ENCODE data around the gene PACSIN3. TPM values are rescaled to one million over a fixed set of nuclear protein-coding genes. Genes with fewer than 3 reads are reported as not detected.
A peak's percentile ranks its signal among the peaks of the same experiment; 100 is the strongest.

Gene PACSIN3
- total RNA-seq, 1 experiment from 2014 or later: 76.7 TPM

GRCh38 chr11:47162426-47162825 is 23.8 kb downstream of the PACSIN3 start:
- H3K27me3 ChIP-seq (replicated peaks; ENCODE audit: control insufficient read depth, insufficient read depth, low read length): no peaks in the 10 kb centered on the region
- no peaks in the 10 kb centered on the region for H3K9me3 ChIP-seq
- H3K27ac Mint-ChIP-seq (ENCODE audit: unreplicated experiment): no peak overlapping the region
- peaks cover 8% of the 10 kb centered on the region for H3K36me3 ChIP-seq (ENCODE audit: control insufficient read depth, insufficient read depth, low read length)
- no TSS peak for BruUV-seq (replicated peaks)
- ChIA-PET POLR2A (no interaction called here), CTCF (interaction anchor here (0.8 to 2.0 kb wide), 4 partner anchors 9 to 269 kb away, joined by 3 to 8 read pairs (median 4); no protein-coding TSS in a partner anchor)
- peaks cover 7% of the 10 kb centered on the region for H3K4me1 Mint-ChIP-seq (ENCODE audit: low read depth, unreplicated experiment)
- H3K9me3 Mint-ChIP-seq (ENCODE audit: unreplicated experiment): no peaks in the 10 kb centered on the region
- intact Hi-C loops (cut with micrococcal nuclease; ENCODE audit: unreplicated experiment): no loop called here
- peaks cover 82% of the 10 kb centered on the region for H3K36me3 Mint-ChIP-seq (ENCODE audit: insufficient read depth, unreplicated experiment)
- no peak overlapping the region for H3K4me3 Mint-ChIP-seq (ENCODE audit: unreplicated experiment)
- no peaks in the 10 kb centered on the region for H3K27me3 Mint-ChIP-seq (ENCODE audit: insufficient read depth, unreplicated experiment)
- H3K4me1 ChIP-seq: no peaks in the 10 kb centered on the region
- no peak for DNase-seq
- no peak for TF ChIP-seq CTCF (IDR thresholded peaks at IDR 0.05; ENCODE audit: insufficient read depth in 1 of 2, low read depth in 1 of 2, low read length in 1 of 2, severe bottlenecking in 1 of 2, unreplicated experiment in 1 of 2)
- H3K4me3 ChIP-seq (ENCODE audit: low read depth, low read length): no peak overlapping the region

- intact Hi-C loops (cut with micrococcal nuclease; ENCODE audit: unreplicated experiment): loop anchor here (1.0 kb wide), 1 partner anchor 273 kb away; no protein-coding TSS in a partner anchor
- H3K9me3 Mint-ChIP-seq (ENCODE audit: unreplicated experiment): no peaks in the 10 kb centered on the region
- Histone ChIP-seq H3K27me3 (replicated peaks; ENCODE audit: control insufficient read depth, insufficient read depth, low read length) (no peaks in the 10 kb centered on the region), H3K36me3 (ENCODE audit: control insufficient read depth, insufficient read depth, low read length) (peaks cover 7% of the 10 kb centered on the region), H3K4me1 (no peaks in the 10 kb centered on the region), H3K9me3 (no peaks in the 10 kb centered on the region), H3K4me3 (ENCODE audit: low read depth, low read length) (no peak overlapping the region)
- H3K4me1 Mint-ChIP-seq (ENCODE audit: low read depth, unreplicated experiment): peaks cover 7% of the 10 kb centered on the region
- ChIA-PET POLR2A (no interaction called here), CTCF (interaction anchor here (1.2 to 2.0 kb wide), 2 partner anchors 9 to 245 kb away, joined by 3 to 8 read pairs; no protein-coding TSS in a partner anchor)
- no peak for DNase-seq
- H3K27ac Mint-ChIP-seq (ENCODE audit: unreplicated experiment): no peak overlapping the region
- H3K27me3 Mint-ChIP-seq (ENCODE audit: insufficient read depth, unreplicated experiment): no peaks in the 10 kb centered on the region
- no peak overlapping the region for H3K4me3 Mint-ChIP-seq (ENCODE audit: unreplicated experiment)
- H3K36me3 Mint-ChIP-seq (ENCODE audit: insufficient read depth, unreplicated experiment): peaks cover 77% of the 10 kb centered on the region
- TF ChIP-seq CTCF (IDR thresholded peaks at IDR 0.05; ENCODE audit: insufficient read depth in 1 of 2, low read depth in 1 of 2, low read length in 1 of 2, severe bottlenecking in 1 of 2, unreplicated experiment in 1 of 2): no peak
- no TSS peak for BruUV-seq (replicated peaks)
These were observed 24.3 kb downstream of the PACSIN3 start for GRCh38 chr11:47161890-47162289.

GRCh38 chr11:47161134-47161854 is 24.9 kb downstream of the PACSIN3 start:
- no peak overlapping the region for H3K27ac Mint-ChIP-seq (ENCODE audit: unreplicated experiment)

More at GRCh38 chr11:47161134-47161854, 24.9 kb downstream of the PACSIN3 start:
- peak; percentile 70 to 73 for DNase-seq
- Mint-ChIP-seq H3K36me3 (ENCODE audit: insufficient read depth, unreplicated experiment) (peaks cover 71% of the 10 kb centered on the region), H3K4me3 (ENCODE audit: unreplicated experiment) (no peak overlapping the region), H3K27me3 (ENCODE audit: insufficient read depth, unreplicated experiment) (no peaks in the 10 kb centered on the region), H3K9me3 (ENCODE audit: unreplicated experiment) (no peaks in the 10 kb centered on the region), H3K4me1 (ENCODE audit: low read depth, unreplicated experiment) (peaks cover 7% of the 10 kb centered on the region)
- Histone ChIP-seq H3K4me1 (no peaks in the 10 kb centered on the region), H3K36me3 (ENCODE audit: control insufficient read depth, insufficient read depth, low read length) (peaks cover 3% of the 10 kb centered on the region), H3K4me3 (ENCODE audit: low read depth, low read length) (no peak overlapping the region), H3K27me3 (replicated peaks; ENCODE audit: control insufficient read depth, insufficient read depth, low read length) (no peaks in the 10 kb centered on the region), H3K9me3 (no peaks in the 10 kb centered on the region)
- no TSS peak for BruUV-seq (replicated peaks)
- POLR2A ChIA-PET: interaction anchor here (1.0 kb wide), 1 partner anchor 9 kb away, joined by 3 read pairs; no protein-coding TSS in a partner anchor
- intact Hi-C loops (cut with micrococcal nuclease; ENCODE audit: unreplicated experiment): loop anchor here (1.0 kb wide), 1 partner anchor 272 kb away; no protein-coding TSS in a partner anchor
- peak; percentile 68 to 81 for TF ChIP-seq CTCF (IDR thresholded peaks at IDR 0.05; ENCODE audit: insufficient read depth in 1 of 2, low read depth in 1 of 2, low read length in 1 of 2, severe bottlenecking in 1 of 2, unreplicated experiment in 1 of 2)
- CTCF ChIA-PET: interaction anchor here (0.6 to 2.0 kb wide), 7 partner anchors 8 to 265 kb away, joined by 3 to 8 read pairs (median 3); no protein-coding TSS in a partner anchor

Data from Caco-2 (cell line).